Measurements from ENCODE around the gene PPP1R9A.

- TF ChIP-seq CTCF (conservative IDR thresholded peaks at IDR 0.05; ENCODE audit: low read depth, low read length) (no peak), EZH2 (IDR thresholded peaks at IDR 0.05; ENCODE audit: low read length, unreplicated experiment) (no peak), EZH2phosphoT487 (IDR thresholded peaks at IDR 0.05; ENCODE audit: borderline replicate concordance, low read length) (no peak)
Measured at GRCh38 chr7:94969434-94970084, 62.2 kb downstream of the PPP1R9A start.

Data from PC-3 (cell line).